Activated naive CD8-positive, alpha-beta T cell treated with anti-CD3 and anti-CD28 coated beads, Interleukin-2, amount 50 U/mL, for 16 hours (primary cell): Measurements from ENCODE around the gene CSPG4.
"Not testable (repeated sequence)": the region's sequence is repeated elsewhere in the genome, so short reads cannot be mapped to it uniquely, and the experiment has no call there.

Experiments used
- DNase-seq: peaks from one replicate; pipeline ENCODE4 v3.0.0-alpha.2; 2020; ENCODE audit warnings: low read depth, low spot score

CSPG4 gene

DNA sequence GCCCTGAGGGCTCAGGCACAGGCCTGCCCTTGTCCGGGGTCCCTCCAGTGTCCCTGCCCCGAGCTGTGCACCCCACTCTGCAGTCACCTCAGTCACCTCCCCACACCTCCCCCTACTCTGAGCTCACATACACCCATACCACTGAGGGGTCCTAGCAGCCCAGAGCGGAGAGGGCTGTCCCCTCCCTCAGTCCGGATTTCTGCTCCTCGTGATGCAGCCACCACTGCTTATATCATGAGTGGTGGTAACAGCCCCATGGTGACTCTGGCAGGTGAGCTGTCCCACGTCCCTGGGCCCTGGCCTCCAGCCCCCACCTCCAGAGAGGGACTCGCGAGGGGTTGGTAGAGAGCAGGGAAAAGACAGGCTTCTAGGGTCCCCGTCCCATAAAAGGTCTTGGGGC, 8.0 kb downstream of the CSPG4 start:
- DNase-seq, result no peak

DNA sequence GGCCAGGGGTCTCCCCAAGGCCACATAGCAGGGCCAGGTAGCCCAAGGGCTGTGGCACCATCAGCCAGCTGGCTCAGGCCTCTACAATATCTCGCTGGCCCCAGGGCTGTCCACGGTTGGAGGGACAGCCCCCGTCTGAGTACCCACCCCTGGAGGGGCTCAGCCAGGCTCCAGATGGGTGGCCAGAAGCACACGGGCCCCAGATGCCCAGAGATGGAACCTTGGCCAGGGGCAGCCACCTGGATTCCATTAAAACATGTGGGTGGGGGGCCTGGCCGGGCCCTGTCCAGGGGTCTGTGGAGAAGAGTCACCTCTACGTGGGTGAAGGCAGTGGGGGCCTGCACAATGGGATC, 8.4 kb downstream of the CSPG4 start:
- no peak for DNase-seq

DNA sequence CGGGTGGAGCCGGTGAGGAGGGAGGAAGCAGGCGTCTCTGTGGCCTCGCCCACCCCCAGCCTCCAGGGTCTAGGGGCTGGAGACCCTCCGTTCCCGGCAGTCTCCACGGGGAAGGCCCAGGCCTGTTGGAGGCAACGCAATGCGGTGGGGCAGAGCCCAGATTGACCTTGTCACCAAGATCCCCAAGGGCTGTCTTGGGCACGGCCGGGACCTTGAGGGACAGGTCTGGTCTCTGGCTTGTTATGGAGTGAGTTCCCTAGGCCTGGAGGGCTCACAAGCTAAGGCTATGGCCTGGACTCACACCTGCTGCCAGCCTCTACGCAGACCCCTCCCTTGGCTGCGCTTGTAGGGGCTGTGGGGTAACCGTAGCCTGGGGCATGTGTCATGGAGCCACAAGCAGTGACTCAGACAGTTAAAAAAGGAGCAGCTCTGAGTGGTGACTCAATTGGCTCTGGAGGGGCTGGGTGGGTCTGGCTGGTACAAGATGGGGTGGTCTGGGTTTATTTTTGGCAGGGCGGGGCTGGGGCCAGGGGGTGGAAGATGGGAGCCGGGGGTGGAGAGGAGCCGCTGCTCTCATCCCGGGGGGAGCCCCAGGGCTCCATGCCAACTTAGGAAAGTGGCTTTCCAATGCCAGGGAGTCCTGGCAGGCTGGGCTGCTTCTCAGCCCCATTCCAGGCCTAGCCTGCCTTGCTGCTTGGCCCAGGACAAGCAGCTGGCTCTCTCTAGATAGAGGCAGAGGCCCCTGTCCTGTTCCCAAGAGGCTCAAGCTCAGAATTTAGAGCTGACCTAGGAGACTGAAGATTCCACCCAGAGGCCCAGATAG, 9.0 kb downstream of the CSPG4 start:
- DNase-seq, result not testable (repeated sequence)

DNA sequence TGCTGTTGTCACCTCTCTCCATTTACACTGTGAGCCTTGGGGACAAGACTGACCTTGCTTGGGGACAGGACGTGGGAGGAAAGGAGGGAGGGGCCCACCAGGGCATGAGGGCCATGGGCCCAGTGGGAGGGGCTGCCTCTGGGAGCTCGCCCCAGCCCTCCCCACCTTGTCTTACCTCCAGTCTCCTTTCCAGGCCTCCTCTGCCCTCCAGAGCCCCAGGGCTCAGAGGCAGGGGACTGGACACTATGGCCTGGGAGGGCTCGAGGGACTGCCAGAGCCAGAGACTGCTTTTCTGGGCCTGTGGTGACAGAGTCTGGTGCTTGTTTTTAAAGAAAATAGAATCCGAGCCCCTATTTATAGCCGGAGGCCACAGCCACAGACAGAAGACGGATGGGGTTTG, 10.2 kb downstream of the CSPG4 start:
- no peak for DNase-seq

DNA sequence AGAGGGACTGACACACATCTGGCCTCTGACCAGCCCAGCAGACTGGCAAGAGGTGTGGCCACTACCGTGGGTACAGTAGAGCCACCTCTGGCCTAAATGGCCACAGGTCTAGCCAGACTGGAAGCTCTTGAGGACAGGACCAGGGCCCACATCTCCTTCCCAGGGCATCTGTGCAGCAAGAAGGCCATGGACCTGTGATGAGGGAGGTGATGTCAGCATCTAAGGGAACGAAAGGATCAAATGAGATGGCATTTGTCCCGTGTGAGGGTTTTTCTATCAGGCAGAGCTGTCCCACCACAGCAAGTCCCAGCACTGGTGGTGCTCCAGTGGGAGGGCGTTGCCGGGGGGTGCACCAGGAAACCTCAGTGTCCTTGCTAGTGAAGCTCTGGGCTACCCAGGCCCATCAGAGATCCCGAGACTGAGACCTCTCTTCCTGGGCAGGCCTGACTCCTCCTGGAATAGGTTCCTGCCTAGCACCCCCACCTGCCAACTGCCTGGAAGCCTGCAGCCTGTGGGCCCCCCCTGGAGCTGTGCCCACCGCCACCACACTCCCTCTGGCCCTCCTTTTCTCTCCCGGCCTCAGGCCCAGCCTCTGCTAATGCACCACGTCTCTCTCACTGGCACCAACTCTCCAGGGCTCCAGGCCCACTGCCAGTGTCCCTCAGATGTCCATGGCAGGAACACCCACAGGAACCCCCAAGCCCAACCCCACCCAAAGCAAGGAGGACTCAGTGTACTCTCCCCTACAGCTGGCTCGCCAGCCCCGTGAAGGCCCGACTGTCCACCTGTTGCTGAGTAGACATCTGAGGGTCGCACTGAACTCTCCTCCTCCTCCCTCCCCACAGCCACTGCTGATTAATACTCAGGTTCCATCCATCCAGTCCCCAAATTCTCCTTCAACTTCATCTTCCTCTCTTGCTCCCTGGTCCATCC, 11.3 kb downstream of the CSPG4 start:
- DNase-seq, result not testable (repeated sequence)

DNA sequence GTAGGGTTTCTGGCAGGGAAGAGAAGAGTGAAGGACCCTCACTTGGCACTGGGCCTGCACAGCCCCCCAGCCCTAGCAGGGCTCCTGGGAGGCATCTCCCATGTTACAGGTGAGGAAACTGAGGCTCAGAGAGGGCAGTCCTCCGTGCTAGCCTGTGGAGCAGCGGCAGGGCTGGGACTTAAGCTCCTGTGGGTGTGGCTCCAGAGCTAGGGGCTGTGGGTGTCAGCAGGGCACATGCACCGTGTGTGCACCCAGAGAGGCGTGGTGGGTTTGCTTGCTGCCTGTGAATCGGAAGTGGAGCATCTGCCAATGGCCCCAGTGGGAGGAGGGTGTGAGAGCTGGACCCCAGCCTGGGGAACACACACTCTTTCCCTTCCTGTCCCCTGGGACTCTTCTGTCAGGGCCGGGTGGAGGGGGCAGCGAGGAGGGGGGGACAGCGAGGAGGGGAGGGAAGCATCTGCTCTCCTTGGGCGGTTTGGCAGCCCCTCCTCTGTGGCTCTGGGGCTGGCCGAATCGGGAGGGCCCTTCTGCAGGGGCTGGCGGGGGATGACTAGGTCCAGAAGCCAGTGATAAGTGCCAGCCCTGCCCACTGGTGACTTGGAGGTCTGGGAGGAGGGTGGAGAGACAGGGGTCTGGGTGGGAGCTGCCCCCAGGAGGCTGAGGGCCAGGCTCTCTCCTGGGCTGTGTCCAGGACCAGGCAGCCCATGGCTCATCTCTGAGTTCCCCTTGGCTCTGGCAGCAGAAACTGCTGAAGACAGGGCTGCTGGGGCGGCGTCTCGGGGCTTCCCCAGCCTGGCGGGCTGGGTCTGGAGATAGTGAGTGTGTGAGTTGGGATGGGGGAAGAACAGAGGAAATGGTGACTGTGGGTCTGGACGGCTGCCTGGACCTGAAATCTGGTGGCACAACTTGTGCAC, 12.4 kb downstream of the CSPG4 start:
- DNase-seq, result not testable (repeated sequence)

DNA sequence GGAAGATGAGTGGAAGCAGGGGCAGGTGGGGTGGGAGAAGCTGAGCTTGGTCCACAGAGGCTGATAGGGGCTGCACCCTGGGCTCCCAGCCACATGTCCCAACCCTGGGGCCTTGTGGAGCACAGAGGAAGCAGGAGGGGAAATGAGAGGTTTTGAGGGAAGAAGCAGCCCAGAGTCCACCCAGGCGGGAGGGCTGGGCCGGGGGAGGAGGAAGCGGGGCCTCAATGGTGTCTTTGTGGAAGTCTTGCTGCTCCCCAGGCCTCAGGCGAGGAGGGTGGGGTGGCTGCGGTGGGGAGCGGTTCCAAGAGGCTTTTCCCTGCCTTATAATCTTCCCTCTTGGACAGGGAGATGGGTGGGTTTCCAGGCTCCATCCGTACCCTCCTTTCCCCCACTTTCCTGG, 13.1 kb downstream of the CSPG4 start:
- DNase-seq, result not testable (repeated sequence)

DNA sequence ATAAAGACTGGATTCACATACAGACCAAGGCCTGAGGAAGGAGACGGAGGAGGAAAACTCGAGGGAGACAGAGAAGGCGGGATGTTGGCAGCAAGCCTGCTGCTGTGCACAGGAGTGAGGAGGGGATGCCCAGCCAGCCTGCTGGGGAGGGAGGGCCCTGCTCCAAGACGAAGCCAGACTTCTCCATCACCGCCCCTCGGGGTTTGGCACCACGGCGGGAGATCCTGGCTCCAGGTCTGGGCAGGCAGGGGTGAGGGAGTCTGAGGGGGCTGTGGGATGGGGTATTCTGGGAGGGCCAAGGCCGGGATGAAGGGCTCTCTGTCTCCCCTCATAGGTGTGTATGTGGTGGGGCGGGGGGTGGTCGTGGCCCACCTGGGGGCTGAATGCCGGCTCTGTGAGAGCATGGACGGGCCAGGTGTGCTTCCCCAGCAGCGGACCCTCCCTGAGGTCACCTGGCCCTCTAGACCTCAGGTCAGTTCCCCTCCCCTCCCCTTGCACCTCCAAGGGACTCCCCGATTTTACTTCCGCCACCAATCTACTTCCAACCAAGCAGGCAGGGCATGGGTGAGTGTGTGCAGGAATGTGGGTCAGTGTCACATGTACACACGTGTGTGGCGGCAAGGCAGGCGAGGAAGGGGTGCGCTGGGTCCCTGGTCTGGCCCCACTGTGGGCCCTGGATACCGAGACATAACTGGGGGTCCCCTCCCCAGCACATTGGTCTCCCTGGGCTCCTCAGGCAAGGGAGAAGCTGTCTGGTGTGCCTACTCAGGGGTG, 14.5 kb downstream of the CSPG4 start:
- not testable (repeated sequence) for DNase-seq

DNA sequence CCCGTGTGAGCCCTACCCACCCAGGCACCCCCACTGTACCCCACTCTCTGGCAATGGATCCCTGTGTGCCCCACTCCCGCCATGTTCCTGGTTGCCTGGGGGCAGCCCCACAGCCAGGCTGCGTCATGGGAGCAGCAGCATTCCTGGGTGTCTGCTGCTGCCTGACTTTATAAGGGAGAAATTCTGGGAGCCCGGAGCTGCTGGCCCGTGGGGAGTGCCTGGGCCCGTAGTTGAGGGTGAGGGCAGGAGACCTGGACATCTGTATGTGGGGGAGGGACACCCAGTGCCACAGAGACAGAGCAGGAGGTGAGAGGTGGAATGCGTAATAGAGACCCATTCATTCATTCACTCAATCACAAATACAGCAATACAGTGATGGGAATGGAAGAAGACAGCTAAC, 15.1 kb downstream of the CSPG4 start:
- DNase-seq, result no peak

DNA sequence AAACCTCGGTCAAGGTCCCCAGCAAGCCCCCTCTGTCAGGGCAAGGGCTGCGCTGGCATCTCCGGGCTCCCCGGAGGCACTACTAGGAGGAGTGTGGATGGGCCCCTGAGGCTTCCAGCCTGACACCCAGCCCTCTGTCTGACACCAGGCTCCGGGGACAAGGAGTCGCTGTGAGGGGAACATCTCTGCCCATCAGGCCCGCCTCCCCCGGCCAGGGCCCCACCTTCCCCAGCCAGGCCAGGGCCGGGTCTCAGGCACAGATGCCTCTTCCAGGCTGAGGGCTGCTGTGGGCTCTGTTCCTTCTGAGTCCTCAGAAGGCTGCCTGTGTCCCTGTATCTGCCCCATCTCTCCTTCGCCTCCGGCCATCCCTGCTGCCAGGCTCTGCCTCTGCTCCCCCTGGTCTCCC, 15.8 kb downstream of the CSPG4 start:
- DNase-seq, result no peak

DNA sequence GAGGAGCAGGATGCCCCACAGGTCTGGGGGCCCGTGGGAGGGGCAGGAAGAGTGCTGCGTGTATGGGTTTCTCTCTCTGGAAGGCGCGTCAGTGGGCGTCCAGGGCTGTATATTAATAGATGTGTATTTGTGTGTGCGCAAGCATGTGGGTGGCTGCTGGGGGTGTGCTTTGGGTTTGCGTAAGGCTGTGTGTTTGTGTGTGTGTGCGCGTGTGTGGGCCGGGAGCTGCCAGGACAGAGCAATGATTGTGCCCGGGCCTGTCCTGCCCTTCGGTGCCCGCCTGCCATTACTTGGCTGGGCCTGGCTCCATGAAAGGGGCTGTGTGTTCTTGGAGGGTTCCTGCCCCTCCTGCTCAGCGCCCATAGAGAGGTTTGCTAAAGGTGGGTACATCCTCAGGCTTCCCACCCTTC, 16.3 kb downstream of the CSPG4 start:
- no peak for DNase-seq

DNA sequence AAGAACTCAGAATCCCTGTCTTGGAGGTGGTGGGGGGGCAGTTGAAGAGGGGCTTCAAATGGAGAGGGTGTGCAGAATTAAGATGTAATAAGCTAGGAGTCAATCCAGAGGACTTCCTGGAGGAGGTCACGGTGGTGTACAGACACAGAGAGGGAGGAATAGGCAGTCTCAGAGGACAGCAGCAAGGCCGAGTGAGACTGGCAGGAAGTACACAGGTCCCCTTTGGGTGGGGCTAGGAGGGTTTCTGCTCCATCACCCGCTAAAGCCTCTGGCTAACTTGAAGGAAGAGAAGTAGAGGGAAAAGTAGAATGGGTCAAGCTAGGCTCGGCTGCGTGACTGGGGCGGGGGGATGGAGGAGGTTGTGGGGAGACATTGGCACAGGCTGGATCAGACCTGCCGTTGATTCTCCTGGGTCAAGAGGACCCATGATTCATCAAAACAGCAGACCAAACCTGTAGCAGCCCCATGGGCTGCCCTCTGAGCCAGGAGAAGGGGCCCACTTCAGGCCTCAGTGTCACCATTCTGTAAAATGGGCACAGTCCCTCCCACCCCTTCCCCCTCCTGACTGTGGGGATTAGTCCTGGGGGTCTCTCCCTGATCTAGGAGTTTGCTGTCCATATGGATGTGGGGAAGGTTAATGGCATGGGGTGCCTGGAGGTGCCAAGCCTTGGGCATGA, 16.9 kb downstream of the CSPG4 start:
- no peak for DNase-seq

DNA sequence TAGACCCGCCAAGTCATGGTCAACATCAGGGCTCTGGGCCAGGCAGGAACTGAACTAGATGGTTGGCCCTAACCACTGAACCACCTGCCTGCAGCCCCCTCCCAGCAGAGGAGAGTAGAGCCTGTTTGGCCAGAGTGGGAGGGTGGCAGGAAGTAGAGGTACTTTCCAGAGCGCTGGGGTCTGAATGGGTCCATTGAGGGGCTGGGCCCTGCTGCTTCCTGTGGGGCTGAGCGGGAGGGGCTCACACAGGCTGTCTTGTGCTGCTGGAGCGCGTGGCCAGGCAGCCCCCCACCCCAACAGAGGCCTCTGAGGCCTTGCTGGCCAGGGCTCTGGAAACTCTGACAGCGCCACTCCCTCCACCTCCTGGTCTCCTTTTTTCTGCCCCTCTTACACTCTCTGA, 17.4 kb downstream of the CSPG4 start:
- no peak for DNase-seq

DNA sequence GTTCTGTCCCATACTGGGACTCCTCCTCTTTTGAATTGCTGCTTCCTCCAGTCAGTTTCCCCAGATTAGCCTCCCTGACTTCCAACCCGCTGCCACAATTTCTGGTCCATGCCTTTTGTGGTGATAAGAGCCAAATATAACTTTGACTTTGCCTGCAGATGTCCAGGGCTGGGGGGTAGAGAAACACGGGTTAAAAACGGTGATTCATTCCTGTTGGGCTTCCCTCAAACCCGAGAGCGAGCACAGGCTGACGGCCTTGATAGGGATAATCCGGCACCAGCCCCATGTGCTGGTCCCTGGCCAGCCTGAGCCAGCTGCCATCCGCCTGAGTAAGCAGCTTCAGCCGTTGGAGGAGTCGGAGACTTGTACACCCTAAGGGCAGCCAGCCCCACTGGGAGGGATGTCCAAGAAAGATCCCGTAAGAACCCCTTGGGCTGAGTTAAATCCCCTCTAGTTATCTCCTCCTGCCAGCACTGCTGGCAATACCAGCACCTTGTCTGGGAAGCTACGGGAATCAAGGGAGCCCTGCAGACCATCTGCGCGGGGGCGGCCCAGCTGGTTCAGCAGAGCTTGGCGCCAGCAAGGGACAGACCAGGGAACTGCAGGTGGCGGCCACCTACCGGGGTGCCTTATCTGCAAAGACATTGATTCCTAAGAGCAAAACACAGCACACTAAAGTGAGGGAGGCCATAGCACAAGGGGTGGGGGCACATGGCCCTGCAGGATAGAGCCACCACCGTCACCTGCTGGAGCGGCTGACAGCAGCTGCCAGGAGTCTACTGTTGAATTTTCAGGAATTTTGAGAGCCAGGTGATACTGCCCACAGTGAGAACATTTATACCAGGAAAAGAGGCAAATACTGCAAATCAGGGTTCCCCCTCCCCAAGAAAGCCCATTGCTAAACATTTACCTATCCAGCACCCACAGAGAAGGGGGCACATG, 18.1 kb downstream of the CSPG4 start:
- DNase-seq, result no peak

DNA sequence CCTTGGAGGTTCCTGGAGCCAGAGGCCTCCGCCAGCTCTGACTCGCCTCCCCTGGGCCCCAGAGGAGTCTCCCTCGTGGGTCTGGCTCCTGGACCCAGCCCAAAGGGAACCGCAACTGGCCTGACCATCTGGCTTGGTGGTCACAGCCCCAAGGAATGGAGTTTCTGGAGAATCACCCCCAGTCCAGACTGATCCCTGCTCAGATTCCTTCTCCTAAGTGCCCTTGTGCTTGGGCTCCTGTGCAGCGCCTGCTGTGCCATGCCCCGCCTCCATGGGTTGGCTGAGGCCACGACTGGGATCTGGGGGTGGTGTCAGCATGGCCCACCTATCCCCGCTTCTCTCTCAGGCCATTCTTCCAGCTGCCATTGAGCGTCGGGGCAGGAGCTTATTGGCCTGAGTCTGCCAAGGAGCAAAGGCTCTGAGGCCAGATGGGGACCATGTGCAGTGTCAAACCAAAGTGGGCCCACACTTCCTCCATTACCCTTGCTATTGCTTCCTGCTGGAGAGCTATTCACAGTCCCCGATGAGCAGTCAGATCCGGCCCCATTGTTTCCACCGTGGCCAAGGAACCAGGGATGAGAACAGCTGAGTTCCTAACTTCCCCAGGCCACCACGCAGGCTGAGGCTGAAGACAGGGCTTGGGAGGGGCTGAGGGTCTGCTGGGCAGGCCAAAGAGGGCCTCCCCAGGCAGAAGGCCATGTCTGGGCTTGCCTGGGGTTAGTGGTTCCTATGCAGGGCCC, 19.0 kb downstream of the CSPG4 start:
- DNase-seq, result no peak

DNA sequence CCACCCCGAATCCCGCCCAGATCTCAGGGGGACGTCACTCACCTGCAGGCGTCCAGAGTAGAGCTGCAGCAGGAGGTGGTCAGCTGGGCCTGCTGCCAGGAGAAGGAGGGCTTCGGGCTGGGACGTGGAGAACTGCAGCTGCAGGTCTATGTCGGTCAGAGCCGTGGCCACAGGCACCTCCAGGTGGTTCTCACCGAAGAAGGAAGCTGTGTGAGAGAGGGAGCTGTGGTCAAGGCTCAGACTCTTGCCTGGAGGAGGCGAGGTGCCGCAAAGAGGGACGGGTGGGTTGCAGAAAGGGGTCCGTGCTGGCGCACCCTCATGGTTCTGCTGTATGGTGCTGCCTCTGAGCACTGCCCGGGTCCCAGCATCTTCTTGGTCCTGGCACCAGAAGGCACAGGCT, 19.6 kb downstream of the CSPG4 start:
- DNase-seq, result not testable (repeated sequence)

DNA sequence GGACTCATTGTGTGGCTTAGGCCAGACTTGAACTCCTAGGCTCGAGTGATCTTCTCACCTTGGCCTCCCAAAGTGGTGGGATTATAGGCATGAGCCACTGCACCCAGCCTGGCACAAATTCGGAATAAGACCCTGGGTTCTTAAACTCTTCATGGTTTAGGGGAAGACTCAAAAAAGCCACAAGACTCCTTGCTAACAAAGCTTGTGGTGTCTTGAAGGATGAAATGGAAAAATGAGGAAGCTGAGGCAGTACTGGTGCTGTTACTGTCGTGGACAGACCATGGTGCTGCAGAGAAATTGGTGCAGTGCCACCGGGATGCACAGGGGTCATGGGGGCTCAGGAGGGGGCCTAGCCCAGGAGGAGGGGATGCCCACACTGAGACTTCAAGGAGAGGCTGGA, 20.3 kb downstream of the CSPG4 start:
- not testable (repeated sequence) for DNase-seq

DNA sequence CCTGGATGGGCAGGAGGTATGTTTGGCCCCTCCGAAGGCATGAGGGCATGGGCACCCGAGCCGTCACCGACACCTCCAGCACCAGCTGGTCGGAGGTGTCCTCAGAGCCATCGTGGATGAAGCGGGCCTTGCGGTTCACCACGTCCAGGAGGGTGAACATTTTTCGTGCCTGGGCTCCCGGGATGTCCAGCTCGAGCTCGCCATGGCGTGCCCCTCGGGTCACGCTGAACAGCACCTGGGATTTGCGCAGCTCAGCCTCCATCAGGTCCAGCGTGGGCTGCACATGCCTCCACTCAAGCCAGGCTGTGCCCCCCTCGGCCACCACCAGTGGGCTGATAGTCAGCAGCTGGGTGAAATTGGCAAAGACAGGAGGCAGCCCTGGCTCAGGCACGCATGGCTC, 23.2 kb downstream of the CSPG4 start:
- not testable (repeated sequence) for DNase-seq

DNA sequence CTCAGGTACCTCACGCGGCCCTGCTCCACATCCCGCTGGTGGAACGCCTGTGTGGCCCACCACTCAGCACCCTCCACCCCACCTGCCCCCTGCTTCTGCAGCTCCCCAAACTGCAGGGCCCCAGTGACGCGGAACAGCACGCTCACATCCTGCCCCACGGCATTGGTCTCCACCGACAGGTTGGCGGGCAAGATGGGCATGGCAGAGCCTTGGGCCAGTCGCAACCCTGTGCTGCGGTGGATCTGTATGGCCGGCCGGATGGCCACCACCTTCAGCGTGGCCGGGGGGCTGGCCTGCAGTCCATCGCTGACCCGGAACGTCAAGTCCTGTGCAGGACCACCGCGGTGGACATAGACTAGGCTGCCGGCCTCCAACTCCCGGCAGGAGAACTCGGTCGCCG, 23.8 kb downstream of the CSPG4 start:
- no peak for DNase-seq
